Transverse colon (tissue), 4 donors: ENCODE data around the gene ANKRD13C.

ENCODE experiments used
- CTCF ChIP-seq, 5 experiments: fragments of 200-600 bp in 3 of 5; fragments of 450-650 bp in 2 of 5; sonication (generic) in 3 of 5; IDR thresholded peaks; 1 replicate in 2 of 5; 2 replicates in 3 of 5; pipeline ENCODE4 v1.5.1; 2016 to 2017; ENCODE audit warnings: antibody characterized with exemption in 5 of 5, inconsistent platforms in 3 of 5, mild to moderate bottlenecking in 2 of 5, moderate library complexity in 1 of 5
- EP300 ChIP-seq: sonication (generic); formaldehyde crosslinking; IDR thresholded peaks from one replicate; pipeline ENCODE4 v1.6.1; 2017; ENCODE audit warnings: antibody characterized with exemption, low read depth
- POLR2A ChIP-seq: fragments of 450-650 bp; IDR thresholded peaks from one replicate; pipeline ENCODE4 v1.6.1; 2016; ENCODE audit warnings: antibody characterized with exemption, mild to moderate bottlenecking, moderate library complexity
- POLR2AphosphoS5 ChIP-seq, 3 donors: sonication (generic); formaldehyde crosslinking; IDR thresholded peaks; one replicate each; pipeline ENCODE4 v1.6.1; 2016; ENCODE audit warnings: antibody characterized with exemption in 3 of 3

GRCh38 chr1:70360321-70360720 is 5.8 kb upstream of the ANKRD13C start:
- TF ChIP-seq CTCF (IDR thresholded peaks at IDR 0.05) (no peak), EP300 (no peak), POLR2A (no peak), POLR2AphosphoS5 (IDR thresholded peaks at IDR 0.05) (no peak)
